Stimulated activated CD8-positive, alpha-beta memory T cell treated with anti-CD3 and anti-CD28 coated beads, Interleukin-7, amount 100 ng/mL, for 24 hours (primary cell): ENCODE measurements around the gene KPNA6.
A peak's percentile ranks its signal among the peaks of the same experiment; 100 is the strongest.
"Not testable (repeated sequence)": the region's sequence is repeated elsewhere in the genome, so short reads cannot be mapped to it uniquely, and the experiment has no call there.

ENCODE experiments used
- DNase-seq: peaks from one replicate; pipeline ENCODE4 v3.0.0-alpha.2; 2020; ENCODE audit warnings: low read depth

KPNA6 gene

GRCh38 chr1:32107742-32108661 lies at the start of gene KPNA6:
Gene KPNA6, plus strand, starts transcription at chr1:32108056. Its CDS starts 75 bp downstream, at chr1:32108131.
- peak; percentile 69 for DNase-seq

GRCh38 chr1:32060914-32061313 lies 46.9 kb upstream of the KPNA6 start:
- DNase-seq = no peak

- no peak for DNase-seq
Measured at GRCh38 chr1:32062867-32063230, 45.0 kb upstream of the KPNA6 start.

GRCh38 chr1:32063261-32063681 lies 44.6 kb upstream of the KPNA6 start:
- no peak for DNase-seq

GRCh38 chr1:32065613-32066488 lies 42.0 kb upstream of the KPNA6 start:
- DNase-seq = not testable (repeated sequence)

GRCh38 chr1:32066489-32066873 lies 41.4 kb upstream of the KPNA6 start:
- no peak for DNase-seq

GRCh38 chr1:32068957-32069588 lies 38.8 kb upstream of the KPNA6 start:
- DNase-seq = no peak

- DNase-seq = no peak
Measured at GRCh38 chr1:32071758-32072621, 35.9 kb upstream of the KPNA6 start.

GRCh38 chr1:32072622-32073298 lies 35.1 kb upstream of the KPNA6 start, which contains the start of gene TMEM39B:
Gene TMEM39B, plus strand, starts transcription at chr1:32072939. Its CDS starts 109 bp downstream, at chr1:32073048.
- DNase-seq = peak; percentile 84

GRCh38 chr1:32073299-32074229 lies 34.3 kb upstream of the KPNA6 start:
- no peak for DNase-seq

- DNase-seq = no peak
Measured at GRCh38 chr1:32074841-32075240, 33.0 kb upstream of the KPNA6 start.

- DNase-seq = no peak
Measured at GRCh38 chr1:32077451-32077850, 30.4 kb upstream of the KPNA6 start.

- no peak for DNase-seq
Measured at GRCh38 chr1:32082022-32082421, 25.8 kb upstream of the KPNA6 start.

GRCh38 chr1:32086381-32086780 lies 21.5 kb upstream of the KPNA6 start:
- DNase-seq = not testable (repeated sequence)

- no peak for DNase-seq
Measured at GRCh38 chr1:32091176-32091575, 16.7 kb upstream of the KPNA6 start.

- DNase-seq = no peak
Measured at GRCh38 chr1:32091591-32091990, 16.3 kb upstream of the KPNA6 start.

- DNase-seq = no peak
Measured at GRCh38 chr1:32094746-32095521, 12.9 kb upstream of the KPNA6 start.

- DNase-seq = no peak
Measured at GRCh38 chr1:32099426-32099825, 8.4 kb upstream of the KPNA6 start.

GRCh38 chr1:32100359-32100758 lies 7.5 kb upstream of the KPNA6 start:
- no peak for DNase-seq
